Measurements from ENCODE around the gene TAF6.

TAF6 gene

GRCh38 chr7:100155553-100156317 is 36.6 kb upstream of the TAF6 start:
- no peak for DNase-seq (ENCODE audit: low read depth)
- no peak overlapping the region for H3K4me3 ChIP-seq (ENCODE audit: low read depth, low read length)
- TF ChIP-seq CTCF (IDR thresholded peaks at IDR 0.05; ENCODE audit: control insufficient read depth, extremely low read depth, insufficient read depth), result no peak

- no peak overlapping the region for H3K4me3 ChIP-seq (ENCODE audit: low read depth, low read length)
- DNase-seq (ENCODE audit: low read depth), result no peak
- TF ChIP-seq CTCF (IDR thresholded peaks at IDR 0.05; ENCODE audit: control insufficient read depth, extremely low read depth, insufficient read depth), result no peak
Observed at GRCh38 chr7:100154651-100155491, 35.7 kb upstream of the TAF6 start.

- no peak overlapping the region for H3K4me3 ChIP-seq (ENCODE audit: low read depth, low read length)
- DNase-seq (ENCODE audit: low read depth), result no peak
- TF ChIP-seq CTCF (IDR thresholded peaks at IDR 0.05; ENCODE audit: control insufficient read depth, extremely low read depth, insufficient read depth), result no peak
Observed at GRCh38 chr7:100153708-100154535, 34.8 kb upstream of the TAF6 start.

- no peak for DNase-seq (ENCODE audit: low read depth)
- no peak overlapping the region for H3K4me3 ChIP-seq (ENCODE audit: low read depth, low read length)
- no peak for TF ChIP-seq CTCF (IDR thresholded peaks at IDR 0.05; ENCODE audit: control insufficient read depth, extremely low read depth, insufficient read depth)
Observed at GRCh38 chr7:100152937-100153666, 33.9 kb upstream of the TAF6 start.

- no peak overlapping the region for H3K4me3 ChIP-seq (ENCODE audit: low read depth, low read length)
- no peak for DNase-seq (ENCODE audit: low read depth)
Observed at GRCh38 chr7:100152404-100152803, 33.2 kb upstream of the TAF6 start.

More at GRCh38 chr7:100152404-100152803, 33.2 kb upstream of the TAF6 start:
- no peak for TF ChIP-seq CTCF (IDR thresholded peaks at IDR 0.05; ENCODE audit: control insufficient read depth, extremely low read depth, insufficient read depth)

Measured in LNCaP clone FGC (cell line).